ENCODE data around the gene CMYA5.

DNA sequence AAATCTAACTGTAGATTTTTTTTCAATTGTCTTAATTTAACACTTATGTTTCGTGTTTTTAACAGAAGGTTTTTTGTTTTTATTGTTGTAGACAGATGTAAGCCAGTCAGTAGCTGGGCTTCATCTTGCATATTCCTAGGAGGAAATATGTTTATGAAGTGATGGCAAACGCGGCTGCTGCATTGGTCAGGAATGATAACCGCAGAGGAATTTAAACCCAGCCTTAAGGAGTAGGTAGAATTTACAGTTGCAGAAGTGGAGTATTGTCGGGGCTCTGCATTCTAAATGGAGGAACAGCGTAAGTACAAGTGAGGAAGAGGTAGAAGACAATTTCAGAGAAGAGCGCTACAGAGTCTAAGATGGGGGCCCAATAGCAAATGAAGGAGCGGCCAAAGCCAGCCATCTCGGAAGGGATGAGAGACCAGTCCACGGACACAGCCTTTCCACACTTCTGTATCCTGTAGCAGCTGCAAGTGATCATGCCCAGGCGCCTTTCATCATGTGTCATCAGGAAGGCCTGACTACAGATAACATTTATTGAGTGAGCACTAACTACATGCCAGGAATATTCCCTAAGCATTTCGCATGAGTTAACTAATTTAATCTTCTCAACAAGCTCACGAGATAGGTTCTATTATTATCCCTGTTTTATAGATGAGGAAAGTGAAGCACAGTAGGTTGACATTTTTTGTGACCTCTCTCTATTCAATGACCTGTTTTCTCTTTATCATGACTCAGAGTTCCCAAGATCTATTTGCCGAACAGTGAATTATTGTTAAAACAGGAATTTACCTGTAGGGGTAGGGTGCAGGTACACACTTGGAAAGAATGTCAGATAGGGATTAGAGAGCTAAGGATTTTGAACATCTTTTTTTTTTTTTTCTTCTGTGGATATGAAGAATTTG lies 38.1 kb downstream of the CMYA5 start:
- TF ChIP-seq CTCF (IDR thresholded peaks at IDR 0.05), result no peak
- TF ChIP-seq POLR2A (IDR thresholded peaks at IDR 0.05), result no peak

Data from thyroid gland (tissue), 4 donors.